ENCODE data around the gene PPARA.

PPARA gene

DNA sequence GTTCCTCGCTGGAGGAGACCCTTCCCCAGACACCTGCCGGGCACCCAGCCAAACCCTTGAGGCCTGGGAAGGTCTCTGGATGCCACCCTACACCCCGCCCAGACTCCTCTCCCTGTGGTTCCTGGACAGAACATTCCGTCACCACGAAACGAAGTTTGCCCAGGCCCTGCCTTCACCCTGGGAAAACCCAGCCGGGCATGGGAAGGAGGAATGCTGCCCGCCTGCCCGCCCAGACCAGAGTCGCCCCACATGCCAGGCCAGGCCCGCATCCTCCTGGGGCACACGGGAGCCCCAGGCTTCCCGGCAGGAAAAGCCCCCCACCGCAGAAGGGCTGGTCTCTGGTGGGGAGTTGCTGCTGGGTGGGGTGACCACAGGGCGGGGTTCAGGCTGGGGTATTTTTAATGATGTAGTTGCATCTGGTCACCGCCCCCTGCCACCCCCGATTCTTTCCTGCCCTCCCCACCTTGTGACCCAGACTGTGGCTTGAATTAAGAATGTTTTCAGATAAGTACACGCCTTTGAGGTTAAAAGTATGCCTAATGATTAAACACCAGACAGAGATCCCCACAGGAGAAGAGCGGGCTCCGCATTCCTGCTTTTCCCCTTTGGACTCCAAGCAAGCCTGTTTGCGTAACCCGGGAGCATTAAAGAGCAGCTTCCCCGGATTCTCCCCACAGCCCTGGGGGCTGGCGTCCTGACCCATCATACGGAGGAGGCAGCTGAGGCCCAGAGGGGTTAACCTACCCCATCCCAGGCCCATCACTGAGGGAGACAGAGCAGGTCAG, 44.6 kb upstream of the PPARA start:
- H3K27ac ChIP-seq, result peak overlapping the region; percentile 53
- no peak for TF ChIP-seq CTCF (conservative IDR thresholded peaks at IDR 0.05)

- no peak for TF ChIP-seq CTCF (conservative IDR thresholded peaks at IDR 0.05)
- peak overlapping the region; percentile 53 for H3K27ac ChIP-seq
Observed at GRCh38 chr22:46106279-46107022, 43.9 kb upstream of the PPARA start.

DNA sequence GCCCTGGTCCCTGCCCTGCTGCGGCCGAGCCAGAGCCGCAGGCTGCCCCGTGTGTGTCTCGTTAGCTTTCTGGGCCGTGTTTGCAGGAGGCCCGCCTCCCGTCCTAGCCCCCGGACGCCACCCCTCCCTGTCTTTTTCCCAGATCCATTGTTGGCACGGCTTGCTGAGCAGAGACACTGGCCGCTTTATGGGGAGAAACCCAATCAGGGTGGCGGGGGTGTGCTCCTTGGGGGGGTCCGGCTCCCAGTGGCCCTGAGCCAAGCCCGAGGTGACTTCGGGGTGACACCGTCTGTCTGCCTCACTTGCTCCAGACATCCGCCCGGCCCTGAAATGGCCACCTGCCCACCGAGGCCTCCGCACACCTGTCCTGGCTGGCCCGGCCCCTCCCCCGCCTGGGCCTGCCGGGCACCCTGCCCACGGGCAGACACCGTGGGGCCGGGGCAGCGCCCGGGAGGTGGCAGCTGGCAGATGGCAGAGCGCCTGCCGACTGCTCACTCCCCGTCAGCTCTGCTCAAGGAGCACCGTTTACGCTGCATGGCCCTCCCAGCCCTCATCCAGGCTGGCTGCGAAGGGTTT, 43.1 kb upstream of the PPARA start:
- no peak for TF ChIP-seq CTCF (conservative IDR thresholded peaks at IDR 0.05)

DNA sequence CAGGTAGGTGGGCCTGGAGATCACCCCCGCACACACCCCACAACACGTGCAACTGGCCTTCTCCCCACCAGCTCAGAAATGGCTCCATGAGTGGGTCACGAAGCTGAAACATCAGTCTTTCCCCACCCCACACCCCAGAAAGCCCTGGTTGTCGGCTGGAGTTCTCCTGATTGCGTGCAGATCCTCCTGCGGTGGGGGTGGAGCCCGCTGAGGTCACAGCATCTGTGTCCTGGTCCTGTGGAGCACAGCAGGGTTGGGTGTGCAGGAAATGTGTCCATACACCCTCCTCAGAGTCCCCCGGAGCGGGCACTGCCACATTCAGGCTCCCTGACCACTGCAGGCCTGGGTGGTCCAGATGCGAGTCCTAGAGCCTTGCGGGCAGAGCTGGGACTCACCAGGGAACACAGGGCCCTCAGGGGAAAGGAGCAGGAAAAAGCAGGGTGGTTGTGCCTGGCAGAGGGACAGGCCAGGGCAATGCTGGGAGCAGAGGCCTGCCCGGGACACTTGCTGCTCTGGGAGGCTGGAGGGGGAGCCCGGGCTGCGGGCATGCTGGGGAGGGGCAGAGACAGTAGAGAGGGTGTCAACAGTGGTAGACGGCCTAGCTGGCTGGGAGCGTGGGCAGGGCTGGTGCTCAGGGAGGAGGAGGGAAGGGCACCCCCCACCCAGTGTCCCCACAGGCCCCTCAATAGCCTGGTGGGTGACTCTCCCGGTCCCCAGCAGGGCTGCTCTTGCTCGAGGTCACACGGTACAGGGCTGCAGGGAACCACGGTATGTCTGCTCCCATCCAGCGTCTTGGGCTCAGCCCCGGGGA, 42.4 kb upstream of the PPARA start:
- peak overlapping the region; percentile 53 for H3K27ac ChIP-seq
- TF ChIP-seq CTCF (conservative IDR thresholded peaks at IDR 0.05), result no peak

More for the DNA sequence above, 43.1 kb upstream of the PPARA start:
- H3K27ac ChIP-seq, result peak overlapping the region; percentile 53

- peak overlapping the region; percentile 53 for H3K27ac ChIP-seq
- no peak for TF ChIP-seq CTCF (conservative IDR thresholded peaks at IDR 0.05)
Observed at GRCh38 chr22:46108564-46109473, 41.5 kb upstream of the PPARA start.

DNA sequence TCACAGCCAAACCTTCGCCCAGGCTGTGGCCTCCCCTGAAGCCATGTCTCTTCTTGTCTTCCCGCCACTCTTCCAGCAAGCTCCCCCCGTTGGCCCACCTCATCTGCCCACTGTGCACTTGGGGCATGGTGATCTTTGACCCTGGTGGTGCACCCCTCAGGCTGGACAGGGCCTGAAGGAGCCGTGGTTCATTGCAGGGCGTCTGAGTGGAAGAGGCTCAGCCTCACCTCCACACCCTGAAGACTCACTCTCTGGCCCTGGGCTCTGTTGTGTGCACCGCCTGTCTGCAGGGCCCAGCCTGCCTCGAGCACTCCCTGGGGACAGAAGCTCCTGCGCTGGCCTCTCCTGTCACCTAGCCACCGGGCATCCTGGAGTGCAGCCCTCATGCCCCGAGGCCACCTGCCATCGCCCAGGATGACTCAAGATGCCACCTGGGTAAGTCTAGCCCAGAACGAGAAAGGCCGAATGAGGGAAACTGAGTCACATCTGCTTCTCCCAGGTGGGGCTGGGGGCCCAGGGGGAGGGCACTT, 40.8 kb upstream of the PPARA start:
- TF ChIP-seq CTCF (conservative IDR thresholded peaks at IDR 0.05), result no peak
- H3K27ac ChIP-seq, result peak overlapping the region; percentile 53; the same call in 1 of the 2 replicates
